Left ventricle myocardium inferior (tissue), 1 donor: ENCODE data around the gene SPTBN4. TPM values are rescaled to one million over a fixed set of nuclear protein-coding genes. Genes with fewer than 3 reads are reported as not detected.

Source experiments
- DNase-seq: peaks from one replicate; pipeline ENCODE4 v3.0.0-alpha.2; 2020
- H3K27ac ChIP-seq: fragments of 200-600 bp; replicated peaks from 2 replicates; pipeline ENCODE4 v1.8.0; 2021
- H3K27me3 ChIP-seq: fragments of 200-600 bp; 2 replicates; pipeline ENCODE4 v1.8.0; 2021; ENCODE audit warnings: low read depth
- H3K36me3 ChIP-seq: fragments of 200-600 bp; 2 replicates; pipeline ENCODE4 v1.8.0; 2021
- H3K4me1 ChIP-seq: fragments of 200-600 bp; 2 replicates; pipeline ENCODE4 v1.8.0; 2021
- H3K4me3 ChIP-seq: fragments of 200-600 bp; 2 replicates; pipeline ENCODE4 v1.8.0; 2021; ENCODE audit warnings: mild to moderate bottlenecking, moderate library complexity
- H3K9me3 ChIP-seq: fragments of 200-600 bp; replicated peaks from 2 replicates; pipeline ENCODE4 v1.8.0; 2021
- CTCF ChIP-seq: fragments of 200-600 bp; IDR thresholded peaks from 2 replicates; pipeline ENCODE4 v1.8.0; 2021; ENCODE audit warnings: antibody characterized with exemption, mild to moderate bottlenecking, borderline replicate concordance
- intact Hi-C: fragments of 100-400 bp; cut with micrococcal nuclease; formaldehyde crosslinking; loops from one replicate; pipeline ENCODE4 v1.11.0; 2022
- total RNA-seq: library from RNA; stranded (reverse); fragmentation: NEBNext Ultra II Directional; extraction: Animal tissue kit (Norgen Biotek cat#: 25700); gene quantifications from one replicate; pipeline ENCODE4 v1.2.1, GENCODE V29; 2021
- donor health status: DM: no; HTN: yes; CAD: no; lungs with severe emphysema.

The SPTBN4 gene
- total RNA-seq, 1 donor from 2014 or later = 6.1 TPM

GRCh38 chr19:40594255-40594654 is 127.5 kb downstream of the SPTBN4 start:
- intact Hi-C loops = no loop called here
- Histone ChIP-seq H3K9me3 (no peaks in the 10 kb centered on the region), H3K36me3 (no peaks in the 10 kb centered on the region), H3K4me3 (no peak overlapping the region), H3K27me3 (peaks cover 35% of the 10 kb centered on the region), H3K4me1 (peaks cover 26% of the 10 kb centered on the region), H3K27ac (no peak overlapping the region)
- DNase-seq = no peak
- TF ChIP-seq CTCF = no peak

GRCh38 chr19:40594657-40595091 is 127.9 kb downstream of the SPTBN4 start:
- Histone ChIP-seq H3K27me3 (peaks cover 35% of the 10 kb centered on the region), H3K27ac (no peak overlapping the region), H3K4me1 (peaks cover 31% of the 10 kb centered on the region), H3K36me3 (no peaks in the 10 kb centered on the region), H3K4me3 (no peak overlapping the region), H3K9me3 (no peaks in the 10 kb centered on the region)
- TF ChIP-seq CTCF = no peak
- no peak for DNase-seq
- intact Hi-C loops = loop anchor here (5.0 kb wide), 1 partner anchor 67 kb away; no protein-coding TSS in a partner anchor

GRCh38 chr19:40596608-40597328 is 130.0 kb downstream of the SPTBN4 start:
- Histone ChIP-seq H3K27me3 (peaks cover 35% of the 10 kb centered on the region), H3K36me3 (no peaks in the 10 kb centered on the region), H3K27ac (no peak overlapping the region), H3K4me3 (peak overlapping the region; percentile 58), H3K4me1 (peaks cover 49% of the 10 kb centered on the region), H3K9me3 (no peaks in the 10 kb centered on the region)
- intact Hi-C loops = loop anchor here (5.0 kb wide), 1 partner anchor 69 kb away; no protein-coding TSS in a partner anchor
- TF ChIP-seq CTCF = no peak
- peak; percentile 64 for DNase-seq

- Histone ChIP-seq H3K36me3 (no peaks in the 10 kb centered on the region), H3K4me3 (peak overlapping the region; percentile 58), H3K27me3 (peaks cover 35% of the 10 kb centered on the region), H3K27ac (no peak overlapping the region), H3K9me3 (no peaks in the 10 kb centered on the region), H3K4me1 (peaks cover 54% of the 10 kb centered on the region)
- intact Hi-C loops = loop anchor here (5.0 kb wide), 1 partner anchor 70 kb away; no protein-coding TSS in a partner anchor
- DNase-seq = no peak
- no peak for TF ChIP-seq CTCF
Observed at GRCh38 chr19:40597329-40597838, 130.6 kb downstream of the SPTBN4 start.

- Histone ChIP-seq H3K27me3 (peaks cover 35% of the 10 kb centered on the region), H3K4me3 (peak overlapping the region; percentile 58)
Observed at GRCh38 chr19:40598121-40598917, 131.5 kb downstream of the SPTBN4 start.

More at GRCh38 chr19:40598121-40598917, 131.5 kb downstream of the SPTBN4 start:
- intact Hi-C loops = loop anchor here (5.0 kb wide), 1 partner anchor 71 kb away; no protein-coding TSS in a partner anchor
- Histone ChIP-seq H3K36me3 (no peaks in the 10 kb centered on the region), H3K4me1 (peaks cover 63% of the 10 kb centered on the region), H3K9me3 (no peaks in the 10 kb centered on the region), H3K27ac (peak overlapping the region; percentile 93)
- peak; percentile 97 for TF ChIP-seq CTCF
- DNase-seq = peak; percentile 89
